Sigmoid colon (tissue), 4 donors: ENCODE data around the gene LAIR1.

Source experiments
- EP300 ChIP-seq, 4 donors: sonication (generic); formaldehyde crosslinking; IDR thresholded peaks; one replicate each; pipeline ENCODE4 v1.6.1; 2017; ENCODE audit warnings: antibody characterized with exemption in 4 of 4
- POLR2A ChIP-seq, 2 donors: fragments of 450-650 bp; IDR thresholded peaks; one replicate each; pipeline ENCODE4 v1.6.1; 2016; ENCODE audit warnings: antibody characterized with exemption in 2 of 2, mild to moderate bottlenecking in 2 of 2, moderate library complexity in 2 of 2
- POLR2AphosphoS5 ChIP-seq, 4 donors: sonication (generic); formaldehyde crosslinking; IDR thresholded peaks; one replicate each; pipeline ENCODE4 v1.6.1; 2017; ENCODE audit warnings: antibody characterized with exemption in 4 of 4
- TF ChIP-seq, protein P1 (sequence below), 4 experiments: fragments of 450-650 bp in 3 of 4; fragments of 200-600 bp in 1 of 4; IDR thresholded peaks; one replicate each; pipeline ENCODE4 v1.5.1; 2016 to 2019; ENCODE audit warnings: antibody characterized with exemption in 4 of 4, mild to moderate bottlenecking in 3 of 4, moderate library complexity in 2 of 4

DNA sequence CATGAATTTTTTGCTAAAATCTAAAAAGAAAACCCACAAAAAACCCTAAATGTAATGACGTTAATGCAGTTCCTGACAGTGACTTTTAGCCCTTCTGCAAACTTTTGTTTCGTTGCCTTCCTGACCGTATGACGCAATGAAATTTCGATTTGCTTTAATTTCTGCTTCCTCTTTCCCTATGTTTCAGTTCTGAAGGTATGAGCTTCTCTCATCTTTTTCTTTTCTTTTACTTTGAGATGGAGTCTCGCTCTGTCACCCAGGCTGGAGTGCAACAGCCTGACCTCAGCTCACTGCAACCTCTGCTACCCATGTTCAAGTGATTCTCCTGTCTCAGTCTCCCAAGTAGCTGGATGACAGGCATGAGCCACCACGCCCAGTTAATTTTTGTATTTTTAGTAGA is 45.7 kb downstream of the LAIR1 start:
- TF ChIP-seq, protein P1, sequence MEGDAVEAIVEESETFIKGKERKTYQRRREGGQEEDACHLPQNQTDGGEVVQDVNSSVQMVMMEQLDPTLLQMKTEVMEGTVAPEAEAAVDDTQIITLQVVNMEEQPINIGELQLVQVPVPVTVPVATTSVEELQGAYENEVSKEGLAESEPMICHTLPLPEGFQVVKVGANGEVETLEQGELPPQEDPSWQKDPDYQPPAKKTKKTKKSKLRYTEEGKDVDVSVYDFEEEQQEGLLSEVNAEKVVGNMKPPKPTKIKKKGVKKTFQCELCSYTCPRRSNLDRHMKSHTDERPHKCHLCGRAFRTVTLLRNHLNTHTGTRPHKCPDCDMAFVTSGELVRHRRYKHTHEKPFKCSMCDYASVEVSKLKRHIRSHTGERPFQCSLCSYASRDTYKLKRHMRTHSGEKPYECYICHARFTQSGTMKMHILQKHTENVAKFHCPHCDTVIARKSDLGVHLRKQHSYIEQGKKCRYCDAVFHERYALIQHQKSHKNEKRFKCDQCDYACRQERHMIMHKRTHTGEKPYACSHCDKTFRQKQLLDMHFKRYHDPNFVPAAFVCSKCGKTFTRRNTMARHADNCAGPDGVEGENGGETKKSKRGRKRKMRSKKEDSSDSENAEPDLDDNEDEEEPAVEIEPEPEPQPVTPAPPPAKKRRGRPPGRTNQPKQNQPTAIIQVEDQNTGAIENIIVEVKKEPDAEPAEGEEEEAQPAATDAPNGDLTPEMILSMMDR (IDR thresholded peaks at IDR 0.05): no peak
- TF ChIP-seq POLR2AphosphoS5 (IDR thresholded peaks at IDR 0.05) (no peak), POLR2A (IDR thresholded peaks at IDR 0.05) (no peak), EP300 (IDR thresholded peaks at IDR 0.05) (peak in 1 of 4 donors; percentile 13)
